Inferior parietal cortex (tissue), 1 donor: ENCODE measurements around the gene VASP.

Source experiments
- DNase-seq: peaks from one replicate; pipeline ENCODE4 v3.0.0-alpha.2; 2016; ENCODE audit errors: extremely low spot score

VASP gene

GRCh38 chr19:45515081-45515624 lies 7.9 kb downstream of the VASP start:
- peak; percentile 24 for DNase-seq

- DNase-seq: no peak
These were observed 8.6 kb downstream of the VASP start for GRCh38 chr19:45515807-45516401.

DNA sequence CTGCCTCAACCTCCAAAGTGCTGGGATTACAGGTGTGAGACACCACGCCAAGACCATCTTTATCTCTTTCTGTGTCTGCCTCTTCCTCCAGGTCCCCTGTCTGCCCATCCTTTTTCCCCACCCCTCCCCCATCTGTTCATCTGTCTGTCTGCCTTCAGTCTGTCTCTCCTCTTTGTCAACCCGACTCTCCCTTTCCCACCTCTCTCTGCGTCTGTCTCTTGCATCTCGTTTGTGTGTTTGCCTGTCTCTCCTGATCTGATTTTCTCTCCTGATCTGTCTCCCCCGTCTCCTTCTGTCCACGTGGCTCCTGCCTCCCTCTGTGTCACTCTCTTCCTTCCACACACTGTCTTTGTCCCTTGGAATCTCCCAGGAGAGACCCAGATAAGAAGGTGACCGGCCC lies 10.0 kb downstream of the VASP start:
- no peak for DNase-seq

GRCh38 chr19:45517641-45518468 lies 10.6 kb downstream of the VASP start:
- DNase-seq: no peak

DNA sequence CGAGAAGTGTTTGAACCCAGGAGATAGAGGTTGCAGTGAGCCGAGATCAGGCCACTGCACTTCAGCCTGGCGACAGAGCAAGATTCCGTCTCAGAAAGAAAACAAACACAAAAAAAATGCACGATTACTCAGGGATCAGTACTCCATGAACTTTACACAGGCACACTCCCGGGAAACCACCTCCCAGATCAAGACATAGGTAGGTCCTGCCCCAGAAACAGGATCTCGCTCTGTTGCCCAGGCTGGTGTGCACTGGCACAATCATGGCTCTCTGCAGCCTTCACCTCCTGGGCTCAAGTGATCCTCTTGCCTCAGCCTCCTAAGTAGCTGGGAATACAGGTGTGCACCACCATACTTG lies 11.2 kb downstream of the VASP start:
- DNase-seq: no peak

- no peak for DNase-seq
These were observed 15.0 kb downstream of the VASP start for GRCh38 chr19:45522010-45522941.

GRCh38 chr19:45523642-45524256 lies 16.5 kb downstream of the VASP start:
- DNase-seq: peak; percentile 90

DNA sequence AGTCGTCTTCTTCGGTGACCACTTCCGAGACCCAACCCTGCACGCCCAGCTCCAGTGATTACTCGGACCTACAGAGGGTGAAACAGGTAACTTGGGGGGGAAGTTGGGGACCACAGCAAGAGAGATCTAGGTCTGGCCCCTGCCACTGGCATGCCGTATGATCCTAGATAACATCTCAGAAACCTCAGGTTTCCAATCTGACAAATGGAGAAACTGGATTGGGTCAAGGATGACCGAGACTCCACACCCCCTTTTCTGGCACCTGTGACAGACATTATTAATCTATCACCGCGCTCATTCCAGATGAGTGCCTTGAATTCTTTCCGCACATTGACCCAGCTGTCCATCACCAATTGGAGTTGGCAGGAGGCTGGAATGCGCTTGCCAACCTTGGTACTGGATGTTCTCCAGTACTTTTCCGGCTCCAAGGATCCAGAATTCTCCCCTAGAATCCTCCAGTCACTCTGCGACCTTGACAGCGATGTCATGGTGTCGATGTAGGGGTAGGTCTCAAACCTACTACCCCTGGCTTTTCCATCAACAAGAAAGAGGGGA lies 17.4 kb downstream of the VASP start:
- DNase-seq: no peak

DNA sequence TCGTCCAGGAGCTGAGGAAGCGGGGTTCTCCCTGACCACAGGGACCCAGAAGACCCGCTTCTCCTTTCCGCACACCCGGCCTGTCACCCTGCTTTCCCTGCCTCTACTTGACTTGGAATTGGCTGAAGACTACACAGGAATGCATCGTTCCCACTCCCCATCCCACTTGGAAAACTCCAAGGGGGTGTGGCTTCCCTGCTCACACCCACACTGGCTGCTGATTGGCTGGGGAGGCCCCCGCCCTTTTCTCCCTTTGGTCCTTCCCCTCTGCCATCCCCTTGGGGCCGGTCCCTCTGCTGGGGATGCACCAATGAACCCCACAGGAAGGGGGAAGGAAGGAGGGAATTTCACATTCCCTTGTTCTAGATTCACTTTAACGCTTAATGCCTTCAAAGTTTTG lies 18.9 kb downstream of the VASP start:
- peak; percentile 68 for DNase-seq

DNA sequence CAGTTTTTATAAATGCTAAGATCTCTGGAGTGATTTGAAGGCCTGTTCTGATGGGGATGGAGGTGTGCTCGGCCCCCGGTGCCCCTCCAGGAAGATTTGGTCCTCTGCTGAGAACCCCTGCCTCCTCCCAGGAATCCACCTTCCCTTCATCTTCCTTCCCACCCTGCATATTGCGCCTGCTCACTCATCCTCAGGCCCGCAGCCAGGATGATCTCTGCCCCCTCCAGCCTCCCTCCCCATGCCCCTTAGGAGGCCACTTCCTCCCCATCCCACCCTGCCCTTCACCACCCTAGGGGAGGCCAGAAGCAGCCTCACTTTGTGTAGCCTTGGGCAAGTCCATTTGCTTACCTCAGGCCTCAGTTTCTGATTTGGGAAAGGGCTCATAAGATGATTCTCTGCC lies 19.7 kb downstream of the VASP start:
- DNase-seq: no peak

GRCh38 chr19:45527731-45528130 lies 20.5 kb downstream of the VASP start:
- DNase-seq: no peak

DNA sequence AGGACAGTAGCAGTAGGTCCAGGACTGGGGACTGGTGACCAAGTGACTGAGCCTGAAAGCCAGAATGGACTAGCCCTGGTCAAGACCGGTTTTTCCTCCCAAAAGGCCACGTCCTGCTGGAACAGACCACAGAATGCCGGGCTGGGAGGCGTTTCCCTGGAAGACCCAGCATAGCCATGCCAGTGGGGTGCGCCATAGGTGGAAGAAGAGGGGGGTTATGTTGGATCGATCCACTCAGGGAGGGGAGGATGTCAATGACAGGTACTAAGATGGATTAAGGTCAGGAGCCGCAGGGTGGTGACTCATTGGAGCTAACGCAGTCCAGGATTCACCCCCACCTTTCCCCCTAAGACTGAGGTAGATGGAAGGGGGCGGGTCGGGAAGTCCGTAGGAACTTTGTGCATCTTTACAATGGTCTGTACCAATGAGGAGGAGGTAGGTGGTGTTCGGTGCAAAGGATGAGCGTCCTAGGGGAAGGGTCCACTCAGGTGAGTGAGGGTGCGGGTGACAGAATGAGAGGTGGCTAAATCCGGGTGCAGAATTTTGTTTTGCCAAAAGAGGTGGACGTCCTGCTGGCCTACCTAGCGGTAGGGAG lies 21.0 kb downstream of the VASP start:
- DNase-seq: no peak

DNA sequence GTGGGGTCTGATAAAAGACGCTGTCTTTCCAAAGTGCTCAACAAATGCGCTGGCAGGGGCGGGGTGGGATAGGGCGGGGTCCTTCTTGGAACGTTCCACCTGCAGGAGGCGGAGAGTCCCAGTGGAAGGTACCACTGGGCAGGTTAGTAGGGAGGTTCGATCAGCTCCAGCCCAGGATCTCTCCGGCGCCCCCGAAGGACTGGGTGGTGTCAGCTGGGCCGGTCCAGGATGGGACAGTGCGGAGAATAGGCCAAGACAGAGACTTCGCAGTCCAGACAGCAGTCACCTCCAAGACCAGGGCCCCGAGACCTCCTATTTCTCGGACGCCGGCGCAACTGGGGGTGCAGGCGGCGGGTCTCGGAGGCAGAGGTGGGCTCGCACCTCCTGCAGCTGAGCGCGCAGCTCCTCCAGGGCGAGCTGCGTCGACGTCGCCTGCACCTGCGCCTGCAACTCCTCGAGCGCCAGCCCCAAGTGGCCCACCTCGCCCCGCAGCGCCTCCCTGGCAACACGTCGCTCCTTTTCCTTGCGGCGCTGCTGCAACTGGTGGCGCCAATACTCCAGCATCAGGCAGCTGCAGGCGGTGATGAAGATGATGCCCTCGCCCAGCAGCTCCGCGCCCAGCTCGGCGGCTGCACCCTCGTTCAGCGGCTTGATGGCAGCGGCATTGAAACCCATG lies 21.6 kb downstream of the VASP start:
- no peak for DNase-seq

GRCh38 chr19:45529420-45529785 lies 22.1 kb downstream of the VASP start:
- DNase-seq: no peak

DNA sequence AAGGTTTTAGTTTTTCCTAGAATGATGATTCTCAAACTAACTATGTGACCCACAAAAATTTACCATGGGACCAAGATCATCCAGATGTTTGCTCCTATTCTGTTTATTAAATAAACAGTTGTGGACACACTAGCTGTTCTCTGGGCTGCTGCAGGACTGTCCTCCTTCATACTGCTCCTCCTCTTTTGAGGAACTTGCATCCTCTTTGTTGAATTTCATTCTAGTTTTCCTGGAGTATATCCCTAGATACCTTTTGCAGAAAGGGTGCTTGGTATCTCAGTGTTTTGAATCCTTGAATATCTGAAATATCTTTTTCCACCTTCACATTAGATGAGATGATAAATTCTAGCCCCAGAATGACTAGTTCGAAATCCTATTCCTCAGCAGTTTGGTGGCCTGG lies 24.1 kb downstream of the VASP start:
- no peak for DNase-seq

DNA sequence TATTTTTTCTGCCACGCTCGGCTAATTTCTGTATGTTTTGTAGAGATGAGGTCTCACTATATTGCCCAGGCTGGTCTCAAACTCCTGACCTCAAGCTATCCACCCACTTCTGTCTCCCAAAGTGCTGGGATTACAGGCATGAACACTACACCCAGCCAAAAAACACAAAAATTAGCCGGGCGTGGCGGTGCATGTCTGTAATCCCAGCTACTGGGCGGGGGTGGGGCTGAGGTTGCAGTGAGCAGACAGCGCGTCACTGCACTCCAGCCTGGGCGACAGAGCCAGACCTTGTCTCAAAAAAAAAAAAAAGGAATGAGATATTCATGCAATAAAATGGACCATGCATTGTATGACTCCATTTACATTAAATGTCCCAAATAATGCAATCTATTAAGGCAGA lies 32.2 kb downstream of the VASP start:
- DNase-seq: no peak

DNA sequence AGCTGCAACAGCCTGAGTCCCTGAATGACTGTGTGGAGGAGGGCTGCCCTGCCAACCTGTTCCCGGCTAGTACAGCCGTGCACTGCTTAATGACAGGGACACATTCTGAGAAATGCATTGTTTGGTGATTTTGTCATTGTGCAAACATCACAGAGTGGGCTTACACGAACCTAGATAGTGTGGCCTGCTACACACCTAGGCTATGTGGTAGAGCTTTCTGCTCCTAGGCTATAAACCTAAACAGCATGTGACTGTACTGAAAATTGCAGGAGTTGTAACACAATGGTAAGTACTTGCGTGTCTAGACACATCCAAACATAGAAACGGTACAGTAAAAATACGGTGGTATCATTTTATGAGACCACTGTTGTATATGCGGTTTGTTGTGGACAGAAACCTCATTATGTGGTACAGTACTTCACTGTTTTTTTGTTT lies 35.0 kb downstream of the VASP start:
- DNase-seq: no peak

DNA sequence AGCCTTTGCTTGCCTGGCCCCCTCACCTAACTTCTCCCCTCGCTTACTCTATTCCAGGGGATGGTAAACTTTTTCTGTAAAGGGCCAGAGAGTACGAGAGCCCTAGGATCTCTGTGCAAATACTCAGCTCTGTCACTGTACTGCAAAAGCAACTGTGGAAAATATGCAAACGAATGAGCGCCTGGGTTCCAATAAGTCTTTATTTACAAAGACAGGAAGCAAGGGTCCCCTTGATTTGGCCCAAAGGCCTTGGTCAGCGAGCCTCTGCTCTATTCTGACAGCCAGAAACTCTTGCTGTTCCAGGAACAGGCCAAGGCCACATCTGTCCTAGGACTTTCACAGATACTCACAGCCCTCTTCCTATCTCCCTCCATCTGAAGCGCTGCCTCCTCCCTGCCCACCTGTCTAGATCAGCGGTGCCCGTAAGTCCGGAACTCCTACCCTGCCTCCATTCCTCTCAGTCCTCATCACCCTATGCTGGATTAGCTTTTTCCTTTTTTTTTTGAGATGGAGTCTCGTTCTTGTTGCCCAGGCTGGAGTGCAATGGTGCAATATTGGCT lies 40.0 kb downstream of the VASP start:
- DNase-seq: no peak

- no peak for DNase-seq
These were observed 40.8 kb downstream of the VASP start for GRCh38 chr19:45547965-45548609.

GRCh38 chr19:45553464-45553863 lies 46.2 kb downstream of the VASP start:
- DNase-seq: no peak
